ENCODE data around the gene LRTM2. TPM values are rescaled to one million over a fixed set of nuclear protein-coding genes. Genes with fewer than 3 reads are reported as not detected.

Gene LRTM2
- total and polyA plus RNA-seq, 9 of the 15 experiments (the other 6 are each of a cell fraction or from before 2014, with no cell fraction given), result 0.09 TPM; not detected in 8

DNA sequence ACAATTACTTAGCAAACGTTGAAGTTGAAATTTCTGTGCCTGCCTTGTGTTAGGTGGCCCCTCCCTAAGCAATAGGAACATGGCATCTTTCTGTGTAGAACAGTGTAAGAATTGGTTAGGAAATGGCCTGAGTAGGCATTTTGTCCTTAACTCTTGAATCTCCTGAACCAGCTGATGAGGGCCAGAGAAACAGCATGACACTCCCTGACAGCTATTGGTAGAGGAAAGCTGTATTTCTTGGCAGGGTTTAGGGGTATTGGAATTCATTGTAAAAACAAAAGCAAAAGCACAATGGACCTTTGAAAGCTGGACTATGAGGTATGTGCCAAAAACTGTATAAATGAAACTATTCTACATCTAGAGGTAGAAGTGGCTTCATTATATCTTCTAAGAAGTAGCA lies 40.6 kb upstream of the LRTM2 start (continued):
- TF ChIP-seq, protein P1, sequence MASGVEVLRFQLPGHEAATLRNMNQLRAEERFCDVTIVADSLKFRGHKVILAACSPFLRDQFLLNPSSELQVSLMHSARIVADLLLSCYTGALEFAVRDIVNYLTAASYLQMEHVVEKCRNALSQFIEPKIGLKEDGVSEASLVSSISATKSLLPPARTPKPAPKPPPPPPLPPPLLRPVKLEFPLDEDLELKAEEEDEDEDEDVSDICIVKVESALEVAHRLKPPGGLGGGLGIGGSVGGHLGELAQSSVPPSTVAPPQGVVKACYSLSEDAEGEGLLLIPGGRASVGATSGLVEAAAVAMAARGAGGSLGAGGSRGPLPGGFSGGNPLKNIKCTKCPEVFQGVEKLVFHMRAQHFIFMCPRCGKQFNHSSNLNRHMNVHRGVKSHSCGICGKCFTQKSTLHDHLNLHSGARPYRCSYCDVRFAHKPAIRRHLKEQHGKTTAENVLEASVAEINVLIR (CRISPR knock-in tag; IDR thresholded peaks at IDR 0.05), result no peak
- TF ChIP-seq SP2 (IDR thresholded peaks at IDR 0.05; ENCODE audit: extremely low read depth, low read depth, low read length, poor library complexity, severe bottlenecking) (no peak), ZNF184 (CRISPR knock-in tag; IDR thresholded peaks at IDR 0.05) (no peak), SMARCB1 (IDR thresholded peaks at IDR 0.05; ENCODE audit: insufficient read length, low read depth) (no peak), PREB (CRISPR knock-in tag; IDR thresholded peaks at IDR 0.05) (no peak), U2AF1 (optimal IDR thresholded peaks at IDR 0.05; ENCODE audit: low read depth, low read length) (no peak), PHB2 (IDR thresholded peaks at IDR 0.05; ENCODE audit: low read depth) (no peak), ZNF436 (CRISPR knock-in tag; IDR thresholded peaks at IDR 0.05) (no peak)
- TF ChIP-seq, protein P2, sequence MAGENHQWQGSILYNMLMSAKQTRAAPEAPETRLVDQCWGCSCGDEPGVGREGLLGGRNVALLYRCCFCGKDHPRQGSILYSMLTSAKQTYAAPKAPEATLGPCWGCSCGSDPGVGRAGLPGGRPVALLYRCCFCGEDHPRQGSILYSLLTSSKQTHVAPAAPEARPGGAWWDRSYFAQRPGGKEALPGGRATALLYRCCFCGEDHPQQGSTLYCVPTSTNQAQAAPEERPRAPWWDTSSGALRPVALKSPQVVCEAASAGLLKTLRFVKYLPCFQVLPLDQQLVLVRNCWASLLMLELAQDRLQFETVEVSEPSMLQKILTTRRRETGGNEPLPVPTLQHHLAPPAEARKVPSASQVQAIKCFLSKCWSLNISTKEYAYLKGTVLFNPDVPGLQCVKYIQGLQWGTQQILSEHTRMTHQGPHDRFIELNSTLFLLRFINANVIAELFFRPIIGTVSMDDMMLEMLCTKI (IDR thresholded peaks at IDR 0.05; ENCODE audit: partially characterized antibody), result no peak

Data from K562 (cell line).